IPS DF 4.7 (cell line): ENCODE results near the gene MOG.

Experiments used
- DNase-seq: peaks from one replicate; pipeline ENCODE4 v3.0.0-alpha.2; 2013; ENCODE audit warnings: low spot score; ENCODE audit errors: extremely low read depth

Gene MOG

GRCh38 chr6:29656798-29657197 lies at the start of gene MOG:
TSS of gene MOG (plus strand) at chr6:29657092. CDS start at chr6:29657210, 118 bp downstream.
- no peak for DNase-seq

GRCh38 chr6:29608131-29608530 lies 48.8 kb upstream of the MOG start:
- no peak for DNase-seq

GRCh38 chr6:29610540-29610939 lies 46.4 kb upstream of the MOG start:
- DNase-seq: no peak

- no peak for DNase-seq
Observed at GRCh38 chr6:29611426-29611825, 45.5 kb upstream of the MOG start.

GRCh38 chr6:29617782-29618554 lies 38.9 kb upstream of the MOG start:
- no peak for DNase-seq

DNA sequence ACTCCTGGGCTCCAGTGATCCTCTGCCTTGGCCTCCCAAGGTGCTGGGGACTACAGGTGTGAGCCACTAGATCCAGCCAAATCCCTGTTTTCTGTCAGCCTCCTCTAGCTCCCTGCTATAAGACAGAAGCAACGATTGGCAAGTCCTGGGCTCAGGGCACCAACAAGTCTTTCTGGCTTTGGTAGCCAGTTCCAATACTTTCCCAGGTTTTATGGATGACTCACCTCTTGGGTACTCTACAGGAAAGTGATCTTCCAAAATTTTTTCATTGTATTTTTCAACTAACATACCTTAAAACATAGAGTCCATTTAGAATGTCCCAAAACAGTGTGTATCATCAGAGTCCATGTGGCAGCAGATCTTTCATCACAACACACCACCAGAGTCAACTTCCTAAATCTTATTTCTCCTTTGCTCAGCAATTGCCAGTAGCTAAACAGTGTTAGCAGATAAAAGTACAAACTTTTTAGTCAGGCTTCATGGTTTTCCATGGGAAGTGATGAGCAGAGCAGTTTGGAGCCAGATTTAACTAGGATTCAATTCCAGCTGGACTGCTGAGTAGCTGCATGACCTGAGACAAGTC lies 37.2 kb upstream of the MOG start:
- DNase-seq: no peak

GRCh38 chr6:29620630-29621029 lies 36.3 kb upstream of the MOG start:
- DNase-seq: no peak

DNA sequence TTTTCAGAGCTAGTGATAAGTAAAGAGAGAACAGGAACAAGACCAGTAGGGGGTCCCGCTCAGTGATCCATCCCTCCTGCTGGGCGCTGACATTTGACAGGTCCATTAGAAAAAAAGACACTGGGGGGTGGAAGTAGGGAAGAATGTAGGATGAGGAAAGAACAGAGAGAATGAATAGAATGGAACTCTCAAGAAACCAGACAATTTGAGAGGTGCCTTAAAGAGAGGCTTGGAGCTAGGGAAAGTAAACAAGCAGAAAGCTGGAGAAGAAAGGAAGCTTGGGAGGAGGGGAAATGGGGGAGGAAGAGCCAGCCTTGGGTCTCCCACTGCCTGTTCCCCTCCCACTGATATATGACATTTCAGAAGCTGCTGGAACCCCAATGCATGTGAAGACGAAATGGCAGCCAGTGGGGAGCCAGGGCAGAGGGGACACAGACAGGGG lies 32.4 kb upstream of the MOG start:
- peak; percentile 78 for DNase-seq

DNA sequence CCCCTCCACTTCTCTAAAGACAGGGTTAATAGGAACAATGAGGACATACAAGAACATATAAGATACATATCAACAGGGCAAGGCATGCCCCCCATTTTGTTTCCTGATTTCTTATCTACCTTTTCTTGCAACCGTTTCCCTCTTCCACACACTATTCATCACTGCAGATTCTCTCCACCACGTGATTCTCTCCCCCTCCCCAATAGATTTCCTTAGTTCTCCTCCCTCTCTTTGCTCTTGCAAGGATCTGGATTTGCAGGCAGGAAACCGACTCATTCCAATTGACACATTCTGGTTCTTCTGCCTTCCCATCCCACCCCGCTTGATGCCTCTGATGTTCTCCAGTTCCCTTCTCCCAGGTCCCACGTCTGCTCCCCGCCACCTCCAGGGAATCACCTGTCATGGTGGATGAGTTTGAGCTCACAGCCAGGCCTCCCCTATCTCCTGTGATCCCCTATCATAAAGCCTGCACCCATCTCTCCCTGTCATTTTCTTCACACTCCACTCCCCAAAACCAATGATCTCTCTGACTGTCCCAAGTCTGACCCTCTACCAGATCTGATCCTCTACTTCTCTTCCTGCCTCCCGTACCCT lies 31.5 kb upstream of the MOG start:
- DNase-seq: no peak

DNA sequence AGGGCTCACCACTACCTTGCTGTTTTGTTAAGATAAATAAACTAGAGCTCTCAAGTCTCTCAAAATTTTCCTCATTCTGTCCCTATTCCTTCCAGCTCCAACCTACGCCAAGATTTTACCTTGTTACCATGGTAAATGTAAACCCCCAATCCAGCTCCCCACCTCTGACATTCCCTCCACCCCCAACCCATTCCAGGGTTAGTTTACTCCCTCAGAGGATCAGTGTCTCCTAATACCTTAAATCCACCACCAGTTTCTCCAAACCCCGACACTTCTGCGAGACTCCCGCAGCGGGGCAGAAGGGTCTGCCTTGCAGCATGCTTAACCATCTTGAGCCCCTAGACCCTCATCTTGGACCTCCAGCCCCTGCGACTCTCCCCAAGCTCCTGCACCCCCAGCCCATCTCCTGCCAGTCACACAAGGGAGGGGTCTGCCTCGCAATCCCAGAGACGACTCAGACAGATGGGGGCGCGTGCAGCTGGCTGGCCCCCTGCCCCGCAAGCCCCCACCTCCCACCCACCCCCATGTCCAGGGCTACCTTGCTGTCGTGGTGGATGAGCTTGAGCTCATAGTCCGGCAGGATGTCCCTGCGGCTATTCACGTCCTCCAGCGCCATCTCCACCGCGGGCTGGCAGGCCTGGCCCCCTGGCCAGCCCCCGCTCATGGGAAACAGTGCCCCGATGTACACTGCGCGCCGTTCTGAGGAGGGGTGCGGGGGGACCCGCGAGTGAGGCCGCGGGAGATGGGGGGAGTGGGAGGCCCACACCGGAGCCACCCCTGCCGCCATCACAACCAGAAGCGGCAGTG lies 29.7 kb upstream of the MOG start:
- no peak for DNase-seq

DNA sequence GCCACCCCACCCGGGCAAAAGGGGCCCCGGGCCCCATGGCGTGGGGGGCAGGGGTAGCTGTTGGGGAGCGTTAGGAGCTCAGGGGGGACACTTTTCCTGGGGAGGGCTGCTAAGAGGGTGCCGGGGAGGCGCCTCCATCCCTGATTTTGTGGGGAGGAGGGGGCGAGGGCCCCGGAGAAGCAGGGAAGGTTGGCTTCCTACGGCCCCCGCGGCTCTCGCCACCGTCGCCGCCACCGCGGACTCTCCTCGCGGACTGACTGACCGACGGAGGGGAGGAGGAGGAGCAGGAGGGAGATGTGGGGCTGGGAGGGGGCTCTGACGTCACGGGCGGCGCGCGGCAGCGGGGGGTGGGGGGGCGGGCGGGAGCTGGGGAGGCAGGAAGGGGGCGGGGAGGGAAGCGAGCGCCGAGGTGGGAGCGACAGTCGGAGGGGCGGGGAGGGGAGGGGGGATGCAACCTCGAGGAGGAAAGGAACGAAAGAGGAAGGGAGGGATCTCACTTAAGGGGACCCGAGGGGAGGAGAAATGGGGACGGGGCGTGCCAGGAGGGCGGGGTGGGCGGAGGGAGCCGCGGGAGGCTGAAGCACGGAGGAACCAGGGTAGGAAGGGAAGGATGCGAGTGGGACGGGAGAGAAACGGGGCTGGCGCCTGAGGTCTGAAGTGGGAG lies 29.0 kb upstream of the MOG start:
- peak; percentile 56 for DNase-seq

DNA sequence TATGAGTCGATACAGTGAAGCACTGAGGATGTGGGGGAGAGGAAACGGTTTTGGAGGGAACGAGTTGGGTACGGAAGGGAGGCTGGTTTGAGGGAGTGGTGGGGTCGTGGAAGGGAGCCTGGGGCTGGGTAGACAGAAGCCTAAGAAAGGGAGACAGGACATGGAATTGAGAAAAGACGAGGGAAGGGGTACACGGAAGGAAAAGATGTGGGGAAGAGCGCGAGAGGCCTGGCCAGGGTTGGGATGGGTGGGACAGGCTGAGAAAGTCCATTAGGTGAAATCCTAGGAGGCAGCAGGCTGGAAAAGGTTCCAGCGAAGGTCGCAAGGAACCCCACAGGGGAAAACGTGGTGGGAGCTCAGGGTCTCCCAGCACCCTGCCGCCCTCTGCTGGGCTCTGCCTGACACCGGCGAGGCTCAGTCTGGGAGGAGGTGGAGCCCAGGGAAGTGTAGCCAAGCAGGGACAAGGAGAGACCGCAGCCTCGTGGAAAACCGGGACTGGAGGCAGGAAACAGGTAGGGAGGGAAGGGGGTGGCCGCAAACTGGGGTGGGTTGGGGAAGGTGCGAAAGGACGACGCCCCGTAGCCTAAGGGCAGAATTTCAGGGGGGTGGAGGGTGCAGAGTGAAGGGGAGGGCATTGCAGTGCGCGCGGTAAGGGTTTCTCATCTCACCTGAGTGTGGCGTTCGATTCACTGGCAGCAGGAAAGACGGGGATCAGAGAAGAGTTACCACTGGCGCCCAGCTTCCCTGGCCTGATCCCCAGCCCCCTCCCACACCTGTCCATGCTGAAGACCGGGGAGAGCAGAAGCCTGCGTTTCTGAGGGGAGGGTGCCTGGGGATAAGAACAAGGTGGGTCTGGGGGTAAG lies 28.2 kb upstream of the MOG start:
- DNase-seq: peak; percentile 80

DNA sequence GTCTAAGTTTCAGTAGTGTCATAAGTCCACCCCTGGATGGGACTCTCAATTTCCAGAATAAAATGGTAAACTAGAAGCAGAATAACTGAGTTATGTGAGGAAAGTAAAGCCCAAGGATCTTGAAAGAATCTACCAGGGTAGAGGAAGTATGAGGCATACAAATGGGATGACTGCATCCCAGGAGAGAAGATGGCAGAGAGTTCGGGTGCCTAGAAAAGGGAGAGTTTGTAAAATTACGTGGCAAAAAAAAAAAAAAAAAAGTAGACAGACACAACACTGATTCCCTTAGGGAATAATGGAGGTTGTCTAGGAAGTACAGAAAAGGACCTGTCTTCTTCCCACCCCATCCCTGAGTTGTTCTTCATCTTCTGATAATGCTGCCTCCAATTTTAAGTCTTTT lies 27.3 kb upstream of the MOG start:
- DNase-seq: no peak

GRCh38 chr6:29630315-29630714 lies 26.6 kb upstream of the MOG start:
- DNase-seq: no peak

GRCh38 chr6:29631209-29631810 lies 25.6 kb upstream of the MOG start:
- DNase-seq: no peak

GRCh38 chr6:29631860-29632731 lies 24.8 kb upstream of the MOG start:
- no peak for DNase-seq

DNA sequence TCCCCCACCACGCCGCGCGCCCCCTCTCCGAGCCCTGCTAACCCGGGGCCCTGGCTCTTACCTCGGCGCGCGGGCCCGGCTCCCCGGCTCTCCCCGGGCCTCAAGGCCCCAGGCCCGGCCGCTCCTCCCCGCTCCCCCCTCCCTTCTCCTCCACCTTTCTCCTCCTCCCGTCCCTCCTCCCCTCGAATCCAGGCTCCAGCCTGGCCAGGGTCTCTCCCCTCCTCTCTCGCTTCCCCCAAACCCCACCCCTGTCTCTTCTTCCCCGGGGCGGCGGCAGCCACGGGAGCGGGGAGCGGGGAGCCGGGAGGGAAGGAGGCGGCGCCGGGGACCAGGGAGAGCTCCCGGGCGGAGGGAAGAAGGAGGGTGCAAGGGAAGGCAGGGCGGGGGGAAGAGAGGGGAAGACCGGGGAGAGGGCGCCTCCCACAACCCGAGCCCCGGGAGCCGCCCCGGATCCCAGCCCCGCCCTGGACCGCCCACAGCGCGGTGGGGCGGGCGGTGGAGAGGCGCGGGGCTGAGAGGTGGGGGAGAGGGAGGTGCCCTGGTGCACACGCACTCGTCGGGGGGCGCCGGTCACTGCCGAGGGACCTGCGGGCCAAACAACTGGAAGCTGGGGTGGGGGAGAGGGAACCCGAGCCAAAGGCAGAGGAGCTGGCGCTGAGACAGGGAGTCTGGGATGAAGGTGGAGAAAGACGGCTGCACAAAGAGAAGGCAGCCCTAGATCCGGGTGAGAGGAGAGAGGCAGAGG lies 23.9 kb upstream of the MOG start, which contains the start of gene GABBR1:
GABBR1 (minus strand) TSS at position 395 of the 745 bp plus-strand sequence. CDS start 798 bp downstream, outside the sequence.
- no peak for DNase-seq

GRCh38 chr6:29633534-29633905 lies 23.4 kb upstream of the MOG start:
- no peak for DNase-seq
